ENCODE data around the gene ABCF1. TPM values are rescaled to one million over a fixed set of nuclear protein-coding genes. Genes with fewer than 3 reads are reported as not detected.

ABCF1 gene
- polyA plus RNA-seq, 1 donor from 2014 or later, result 19.5 TPM

DNA sequence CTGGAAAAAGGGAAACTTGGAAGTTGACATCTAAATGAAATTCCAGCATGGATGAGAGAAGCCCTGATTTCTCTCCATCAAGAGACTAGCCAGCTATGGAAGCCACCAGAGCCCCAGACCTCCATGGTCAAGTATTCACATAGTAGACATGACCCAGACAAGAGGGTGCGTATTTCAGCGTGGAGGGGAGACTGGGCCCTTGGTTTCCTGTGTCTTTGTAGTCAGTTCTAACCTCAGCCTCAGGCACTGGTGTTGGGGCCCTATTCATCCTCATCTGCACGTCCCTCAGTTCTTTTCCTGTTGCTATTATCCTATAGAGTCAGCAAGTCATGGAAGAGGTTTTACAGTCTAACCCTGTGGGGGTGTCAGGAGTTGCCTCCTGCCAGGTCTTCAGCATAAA is 27.4 kb upstream of the ABCF1 start:
- Histone ChIP-seq H3F3A (ENCODE audit: insufficient read depth, low read length, poor library complexity, severe bottlenecking) (no peaks in the 10 kb centered on the region), H3K4me3 (ENCODE audit: low read length) (no peak overlapping the region), H3K79me2 (replicated peaks; ENCODE audit: insufficient read depth, low read length) (no peaks in the 10 kb centered on the region), H3K27me3 (ENCODE audit: insufficient read depth, low read depth, low read length) (no peaks in the 10 kb centered on the region), H3K9me3 (ENCODE audit: low read length) (no peaks in the 10 kb centered on the region), H3K4me2 (ENCODE audit: low read length) (no peak overlapping the region), H2AFZ (ENCODE audit: low read depth, low read length) (no peak overlapping the region), H3K9me2 (ENCODE audit: insufficient read depth, low read length) (no peaks in the 10 kb centered on the region), H4K20me1 (ENCODE audit: insufficient read depth) (no peaks in the 10 kb centered on the region), H3K27ac (ENCODE audit: low read length) (no peak overlapping the region), H3K9ac (ENCODE audit: low read length) (no peak overlapping the region), H3K36me3 (ENCODE audit: insufficient read depth, low read length) (no peaks in the 10 kb centered on the region)
- TF ChIP-seq EP300 (conservative IDR thresholded peaks at IDR 0.05; ENCODE audit: poor library complexity, severe bottlenecking) (no peak), MXI1 (conservative IDR thresholded peaks at IDR 0.05; ENCODE audit: poor library complexity, severe bottlenecking) (no peak), TAF1 (IDR thresholded peaks at IDR 0.05; ENCODE audit: low read depth) (no peak), REST (IDR thresholded peaks at IDR 0.05; ENCODE audit: borderline replicate concordance) (no peak), EZH2 (IDR thresholded peaks at IDR 0.05; ENCODE audit: borderline replicate concordance, insufficient read depth, low read length, poor library complexity, severe bottlenecking) (no peak), RAD21 (conservative IDR thresholded peaks at IDR 0.05) (no peak), SMC3 (conservative IDR thresholded peaks at IDR 0.05; ENCODE audit: poor library complexity) (no peak), POLR2AphosphoS5 (IDR thresholded peaks at IDR 0.05) (no peak)
- TF ChIP-seq, protein P1, sequence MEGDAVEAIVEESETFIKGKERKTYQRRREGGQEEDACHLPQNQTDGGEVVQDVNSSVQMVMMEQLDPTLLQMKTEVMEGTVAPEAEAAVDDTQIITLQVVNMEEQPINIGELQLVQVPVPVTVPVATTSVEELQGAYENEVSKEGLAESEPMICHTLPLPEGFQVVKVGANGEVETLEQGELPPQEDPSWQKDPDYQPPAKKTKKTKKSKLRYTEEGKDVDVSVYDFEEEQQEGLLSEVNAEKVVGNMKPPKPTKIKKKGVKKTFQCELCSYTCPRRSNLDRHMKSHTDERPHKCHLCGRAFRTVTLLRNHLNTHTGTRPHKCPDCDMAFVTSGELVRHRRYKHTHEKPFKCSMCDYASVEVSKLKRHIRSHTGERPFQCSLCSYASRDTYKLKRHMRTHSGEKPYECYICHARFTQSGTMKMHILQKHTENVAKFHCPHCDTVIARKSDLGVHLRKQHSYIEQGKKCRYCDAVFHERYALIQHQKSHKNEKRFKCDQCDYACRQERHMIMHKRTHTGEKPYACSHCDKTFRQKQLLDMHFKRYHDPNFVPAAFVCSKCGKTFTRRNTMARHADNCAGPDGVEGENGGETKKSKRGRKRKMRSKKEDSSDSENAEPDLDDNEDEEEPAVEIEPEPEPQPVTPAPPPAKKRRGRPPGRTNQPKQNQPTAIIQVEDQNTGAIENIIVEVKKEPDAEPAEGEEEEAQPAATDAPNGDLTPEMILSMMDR (IDR thresholded peaks at IDR 0.05; ENCODE audit: poor library complexity, severe bottlenecking), result no peak

- no peak overlapping the region for H3K4me2 ChIP-seq (ENCODE audit: low read length)
- H3K9ac ChIP-seq (ENCODE audit: low read length), result no peak overlapping the region
- no peak overlapping the region for H2AFZ ChIP-seq (ENCODE audit: low read depth, low read length)
- no peaks in the 10 kb centered on the region for H3K36me3 ChIP-seq (ENCODE audit: insufficient read depth, low read length)
- TF ChIP-seq RAD21 (conservative IDR thresholded peaks at IDR 0.05) (peak; percentile 69), MXI1 (conservative IDR thresholded peaks at IDR 0.05; ENCODE audit: poor library complexity, severe bottlenecking) (no peak), EP300 (conservative IDR thresholded peaks at IDR 0.05; ENCODE audit: poor library complexity, severe bottlenecking) (no peak), SMC3 (conservative IDR thresholded peaks at IDR 0.05; ENCODE audit: poor library complexity) (peak; percentile 82)
- TF ChIP-seq, protein P1 (IDR thresholded peaks at IDR 0.05; ENCODE audit: poor library complexity, severe bottlenecking), result peak; percentile 82
- H3K9me3 ChIP-seq (ENCODE audit: low read length), result no peaks in the 10 kb centered on the region
- no peaks in the 10 kb centered on the region for H3F3A ChIP-seq (ENCODE audit: insufficient read depth, low read length, poor library complexity, severe bottlenecking)
- no peaks in the 10 kb centered on the region for H4K20me1 ChIP-seq (ENCODE audit: insufficient read depth)
- no peaks in the 10 kb centered on the region for H3K79me2 ChIP-seq (replicated peaks; ENCODE audit: insufficient read depth, low read length)
- no peaks in the 10 kb centered on the region for H3K9me2 ChIP-seq (ENCODE audit: insufficient read depth, low read length)
- no peaks in the 10 kb centered on the region for H3K27me3 ChIP-seq (ENCODE audit: insufficient read depth, low read depth, low read length)
- H3K27ac ChIP-seq (ENCODE audit: low read length), result no peak overlapping the region
- no peak overlapping the region for H3K4me3 ChIP-seq (ENCODE audit: low read length)
These were observed 26.5 kb upstream of the ABCF1 start for GRCh38 chr6:30544666-30545272.

Measured in neural cell (in vitro differentiated cells).